ENCODE results near the gene OR2B2.

GRCh38 chr6:27879837-27880236 is 32.4 kb downstream of the OR2B2 start:
- no peak for TF ChIP-seq EP300 (IDR thresholded peaks at IDR 0.05; ENCODE audit: borderline replicate concordance)
- no peak for TF ChIP-seq YY1 (IDR thresholded peaks at IDR 0.05; ENCODE audit: low read depth)
- TF ChIP-seq, protein P1, sequence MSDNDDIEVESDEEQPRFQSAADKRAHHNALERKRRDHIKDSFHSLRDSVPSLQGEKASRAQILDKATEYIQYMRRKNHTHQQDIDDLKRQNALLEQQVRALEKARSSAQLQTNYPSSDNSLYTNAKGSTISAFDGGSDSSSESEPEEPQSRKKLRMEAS (IDR thresholded peaks at IDR 0.05): no peak
- TF ChIP-seq RAD21 (IDR thresholded peaks at IDR 0.05; ENCODE audit: low read depth): no peak
- no peak for TF ChIP-seq NFIC (IDR thresholded peaks at IDR 0.05)
- no peak for TF ChIP-seq ZBTB7A (IDR thresholded peaks at IDR 0.05; ENCODE audit: low read depth)
- TF ChIP-seq EGR1 (IDR thresholded peaks at IDR 0.05): no peak
